ENCODE results near the gene CTRB2.

GRCh38 chr16:75248142-75248535 is 41.2 kb upstream of the CTRB2 start:
- TF ChIP-seq TAF1 (IDR thresholded peaks at IDR 0.05; ENCODE audit: borderline replicate concordance, low read depth, low read length) (no peak), POLR2A (IDR thresholded peaks at IDR 0.05; ENCODE audit: low read depth, low read length) (no peak), POLR2AphosphoS5 (IDR thresholded peaks at IDR 0.05; ENCODE audit: low read depth, low read length) (no peak)
